MM.1S (cell line): ENCODE results near the gene ADCY5.

Experiments used
- DNase-seq: peaks from one replicate; pipeline ENCODE4 v3.0.0-alpha.2; 2015
- H2AFZ ChIP-seq: fragments of 300-600 bp; sonication (generic); 2 replicates; pipeline ENCODE4 v1.6.0; 2016; ENCODE audit warnings: antibody characterized with exemption, low read length
- H3F3A ChIP-seq: fragments of 300-600 bp; sonication (generic); 2 replicates; pipeline ENCODE4 v1.6.1; 2016; ENCODE audit warnings: mild to moderate bottlenecking, antibody characterized with exemption, low read length, moderate library complexity, mixed read lengths; ENCODE audit not compliant: insufficient read depth
- H3K27ac ChIP-seq: fragments of 300-600 bp; sonication (generic); 2 replicates; pipeline ENCODE4 v1.5.1; 2016; ENCODE audit warnings: mild to moderate bottlenecking, low read length
- H3K27me3 ChIP-seq: fragments of 300-600 bp; sonication (generic); replicated peaks from 2 replicates; pipeline ENCODE4 v1.6.0; 2016; ENCODE audit warnings: low read length; ENCODE audit not compliant: insufficient read depth
- H3K36me3 ChIP-seq: fragments of 300-600 bp; sonication (generic); replicated peaks from 2 replicates; pipeline ENCODE4 v1.6.1; 2016; ENCODE audit warnings: mild to moderate bottlenecking, low read length, mixed read lengths; ENCODE audit not compliant: insufficient read depth
- H3K4me1 ChIP-seq: fragments of 300-600 bp; sonication (generic); 2 replicates; pipeline ENCODE4 v1.6.1; 2016; ENCODE audit warnings: low read length, mixed read lengths
- H3K4me2 ChIP-seq: fragments of 300-600 bp; sonication (generic); 2 replicates; pipeline ENCODE4 v1.6.0; 2016; ENCODE audit warnings: low read depth, low read length
- H3K4me3 ChIP-seq: fragments of 300-600 bp; sonication (generic); 2 replicates; pipeline ENCODE4 v1.5.1; 2016; ENCODE audit warnings: low read length, mixed read lengths
- H3K79me2 ChIP-seq: fragments of 300-600 bp; sonication (generic); 2 replicates; pipeline ENCODE4 v1.6.1; 2016; ENCODE audit warnings: mixed run types, low read length, mixed read lengths
- H3K9ac ChIP-seq: fragments of 300-600 bp; sonication (generic); 2 replicates; pipeline ENCODE4 v1.6.1; 2016; ENCODE audit warnings: low read length, mixed read lengths
- H3K9me2 ChIP-seq: fragments of 300-600 bp; sonication (generic); replicated peaks from 2 replicates; pipeline ENCODE4 v1.6.1; 2016; ENCODE audit warnings: mild to moderate bottlenecking, low read length, mixed read lengths; ENCODE audit not compliant: insufficient read depth
- H3K9me3 ChIP-seq: fragments of 300-600 bp; sonication (generic); replicated peaks from 2 replicates; pipeline ENCODE4 v1.6.1; 2016; ENCODE audit warnings: mild to moderate bottlenecking, low read length, mixed read lengths; ENCODE audit not compliant: insufficient read depth
- H4K20me1 ChIP-seq: fragments of 300-600 bp; sonication (generic); 2 replicates; pipeline ENCODE4 v1.6.1; 2016; ENCODE audit warnings: mild to moderate bottlenecking, low read length, moderate library complexity, mixed read lengths; ENCODE audit not compliant: insufficient read depth
- EZH2 ChIP-seq: fragments of 300-600 bp; sonication (generic); optimal IDR thresholded peaks from 2 replicates; pipeline ENCODE3; 2017; ENCODE audit warnings: low read depth, mild to moderate bottlenecking, antibody characterized with exemption, low read length, mixed read lengths
- EZH2phosphoT487 ChIP-seq: fragments of 300-600 bp; sonication (generic); IDR thresholded peaks from 2 replicates; pipeline ENCODE4 v1.6.1; 2018; ENCODE audit warnings: antibody characterized with exemption, low read length
- TF ChIP-seq, protein P1 (sequence below): fragments of 300-600 bp; sonication (generic); IDR thresholded peaks from 2 replicates; pipeline ENCODE4 v1.5.1; 2016; ENCODE audit warnings: antibody characterized with exemption, low read length, mixed read lengths

Gene ADCY5

DNA sequence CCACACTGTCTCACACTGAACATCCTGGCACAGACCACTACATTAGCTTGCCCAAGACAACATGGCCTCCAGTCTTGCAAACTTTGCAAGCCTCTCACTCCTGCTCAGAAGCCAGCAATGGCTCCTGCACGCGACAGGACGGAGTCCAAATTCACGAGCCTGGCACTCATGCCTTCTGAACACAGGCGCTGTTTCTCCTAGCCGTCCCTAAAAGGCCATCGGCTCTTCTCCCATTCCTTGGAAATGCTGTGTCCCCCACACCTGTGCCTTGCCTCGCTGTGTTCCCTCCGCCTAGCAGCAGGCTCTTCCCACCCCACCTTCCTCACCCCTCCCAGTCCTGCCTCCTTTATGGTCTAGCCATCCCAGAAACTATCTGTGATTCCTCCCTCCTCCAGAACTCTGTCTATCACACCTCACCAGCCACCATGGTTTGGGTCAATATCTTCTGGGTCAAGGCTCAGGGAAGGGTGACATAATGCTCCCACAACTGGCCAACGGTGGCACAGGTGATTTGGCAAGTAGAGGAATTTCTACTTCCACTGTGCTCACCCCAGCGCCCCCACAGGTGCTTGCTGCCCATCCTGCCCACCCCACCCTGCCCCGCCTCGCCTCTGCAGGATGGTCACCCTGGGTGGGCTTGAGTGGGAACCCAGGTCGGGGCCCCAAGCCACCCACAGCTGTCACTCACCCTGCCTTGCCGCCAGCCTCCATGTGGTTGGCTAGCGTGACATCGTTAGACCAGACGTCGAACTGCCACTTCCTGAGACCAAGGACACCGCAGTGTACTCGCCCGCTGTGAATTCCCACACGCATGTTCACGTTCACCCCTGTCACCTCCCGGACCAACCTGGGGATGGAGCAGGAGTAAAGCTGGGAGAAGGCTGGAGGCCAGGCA lies 120.7 kb downstream of the ADCY5 start:
- no peak overlapping the region for H3K27ac ChIP-seq
- no peaks in the 10 kb centered on the region for H3K36me3 ChIP-seq
- DNase-seq = no peak
- H4K20me1 ChIP-seq = no peaks in the 10 kb centered on the region
- no peak overlapping the region for H3K9ac ChIP-seq
- H3K9me3 ChIP-seq = no peaks in the 10 kb centered on the region
- H3K4me2 ChIP-seq = no peak overlapping the region
- no peaks in the 10 kb centered on the region for H3K9me2 ChIP-seq
- H3F3A ChIP-seq = no peaks in the 10 kb centered on the region
- TF ChIP-seq EZH2 (no peak), EZH2phosphoT487 (no peak)
- TF ChIP-seq, protein P1, sequence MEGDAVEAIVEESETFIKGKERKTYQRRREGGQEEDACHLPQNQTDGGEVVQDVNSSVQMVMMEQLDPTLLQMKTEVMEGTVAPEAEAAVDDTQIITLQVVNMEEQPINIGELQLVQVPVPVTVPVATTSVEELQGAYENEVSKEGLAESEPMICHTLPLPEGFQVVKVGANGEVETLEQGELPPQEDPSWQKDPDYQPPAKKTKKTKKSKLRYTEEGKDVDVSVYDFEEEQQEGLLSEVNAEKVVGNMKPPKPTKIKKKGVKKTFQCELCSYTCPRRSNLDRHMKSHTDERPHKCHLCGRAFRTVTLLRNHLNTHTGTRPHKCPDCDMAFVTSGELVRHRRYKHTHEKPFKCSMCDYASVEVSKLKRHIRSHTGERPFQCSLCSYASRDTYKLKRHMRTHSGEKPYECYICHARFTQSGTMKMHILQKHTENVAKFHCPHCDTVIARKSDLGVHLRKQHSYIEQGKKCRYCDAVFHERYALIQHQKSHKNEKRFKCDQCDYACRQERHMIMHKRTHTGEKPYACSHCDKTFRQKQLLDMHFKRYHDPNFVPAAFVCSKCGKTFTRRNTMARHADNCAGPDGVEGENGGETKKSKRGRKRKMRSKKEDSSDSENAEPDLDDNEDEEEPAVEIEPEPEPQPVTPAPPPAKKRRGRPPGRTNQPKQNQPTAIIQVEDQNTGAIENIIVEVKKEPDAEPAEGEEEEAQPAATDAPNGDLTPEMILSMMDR = no peak
- H3K79me2 ChIP-seq = no peaks in the 10 kb centered on the region
- no peaks in the 10 kb centered on the region for H3K27me3 ChIP-seq
- no peak overlapping the region for H2AFZ ChIP-seq
- no peaks in the 10 kb centered on the region for H3K4me1 ChIP-seq
- H3K4me3 ChIP-seq = no peak overlapping the region

DNA sequence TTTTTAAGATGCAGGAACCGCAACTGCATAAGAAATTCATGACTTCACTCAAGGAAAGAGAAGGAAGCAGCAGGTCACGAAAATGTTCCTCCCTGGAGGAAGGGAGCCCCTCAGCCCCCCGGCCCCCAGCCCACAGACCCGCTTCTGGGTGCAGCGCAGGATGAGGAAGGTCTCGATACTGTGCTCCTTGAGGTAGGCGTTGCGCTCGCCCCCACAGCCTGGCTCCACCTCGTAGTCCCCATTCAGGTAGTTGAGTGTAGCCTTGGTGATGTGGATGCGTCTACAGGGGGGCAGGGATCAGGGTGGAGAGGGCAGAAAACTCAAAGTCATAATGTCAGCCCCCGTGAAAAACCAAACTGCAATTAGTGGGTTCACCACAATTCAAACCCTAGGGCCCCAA lies 121.4 kb downstream of the ADCY5 start:
- no peak for DNase-seq
- Histone ChIP-seq H3K27me3 (no peaks in the 10 kb centered on the region), H3K79me2 (no peaks in the 10 kb centered on the region), H3K9ac (no peak overlapping the region), H2AFZ (no peak overlapping the region), H3K4me2 (no peak overlapping the region), H3K36me3 (no peaks in the 10 kb centered on the region), H3K27ac (no peak overlapping the region), H3F3A (no peaks in the 10 kb centered on the region), H3K9me3 (no peaks in the 10 kb centered on the region), H3K9me2 (no peaks in the 10 kb centered on the region), H4K20me1 (no peaks in the 10 kb centered on the region), H3K4me1 (no peaks in the 10 kb centered on the region), H3K4me3 (no peak overlapping the region)
- TF ChIP-seq EZH2 (no peak), EZH2phosphoT487 (no peak)
- TF ChIP-seq, protein P1 = no peak

DNA sequence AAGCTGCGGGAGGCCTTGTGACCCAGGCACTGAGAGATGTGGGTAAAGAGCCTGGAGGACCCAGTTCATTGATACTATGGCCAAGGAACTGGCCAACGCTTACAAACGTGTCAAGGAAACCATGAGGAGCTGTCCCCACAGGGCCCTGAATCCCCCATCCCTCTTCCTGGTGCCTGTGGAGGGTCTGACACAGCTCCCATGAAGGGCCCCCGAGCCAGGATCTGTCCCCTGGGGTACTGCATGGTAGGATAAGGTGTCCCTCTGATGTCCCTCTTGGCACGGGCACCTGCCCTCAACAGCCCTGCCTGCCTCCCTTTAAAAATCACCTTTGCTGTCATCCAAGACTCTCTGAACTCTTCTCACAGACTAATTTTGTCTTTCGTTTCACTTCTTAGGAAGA lies 122.4 kb downstream of the ADCY5 start:
- no peaks in the 10 kb centered on the region for H3K9me2 ChIP-seq
- no peaks in the 10 kb centered on the region for H4K20me1 ChIP-seq
- H3K36me3 ChIP-seq = no peaks in the 10 kb centered on the region
- no peaks in the 10 kb centered on the region for H3F3A ChIP-seq
- no peaks in the 10 kb centered on the region for H3K79me2 ChIP-seq
- no peak overlapping the region for H3K27ac ChIP-seq
- no peak overlapping the region for H2AFZ ChIP-seq
- no peak for DNase-seq
- no peak overlapping the region for H3K9ac ChIP-seq
- H3K27me3 ChIP-seq = no peaks in the 10 kb centered on the region
- no peaks in the 10 kb centered on the region for H3K9me3 ChIP-seq
- TF ChIP-seq EZH2phosphoT487 (no peak), EZH2 (no peak)
- TF ChIP-seq, protein P1 = no peak
- H3K4me2 ChIP-seq = no peak overlapping the region
- no peaks in the 10 kb centered on the region for H3K4me1 ChIP-seq
- H3K4me3 ChIP-seq = no peak overlapping the region
